Suppressor macrophage treated with lipopolysaccharide for 4 hours (primary cell): ENCODE results near the gene PEX14.

Source experiments
- DNase-seq: peaks from one replicate; pipeline ENCODE4 v3.0.0-alpha.2; 2020

PEX14 gene

DNA sequence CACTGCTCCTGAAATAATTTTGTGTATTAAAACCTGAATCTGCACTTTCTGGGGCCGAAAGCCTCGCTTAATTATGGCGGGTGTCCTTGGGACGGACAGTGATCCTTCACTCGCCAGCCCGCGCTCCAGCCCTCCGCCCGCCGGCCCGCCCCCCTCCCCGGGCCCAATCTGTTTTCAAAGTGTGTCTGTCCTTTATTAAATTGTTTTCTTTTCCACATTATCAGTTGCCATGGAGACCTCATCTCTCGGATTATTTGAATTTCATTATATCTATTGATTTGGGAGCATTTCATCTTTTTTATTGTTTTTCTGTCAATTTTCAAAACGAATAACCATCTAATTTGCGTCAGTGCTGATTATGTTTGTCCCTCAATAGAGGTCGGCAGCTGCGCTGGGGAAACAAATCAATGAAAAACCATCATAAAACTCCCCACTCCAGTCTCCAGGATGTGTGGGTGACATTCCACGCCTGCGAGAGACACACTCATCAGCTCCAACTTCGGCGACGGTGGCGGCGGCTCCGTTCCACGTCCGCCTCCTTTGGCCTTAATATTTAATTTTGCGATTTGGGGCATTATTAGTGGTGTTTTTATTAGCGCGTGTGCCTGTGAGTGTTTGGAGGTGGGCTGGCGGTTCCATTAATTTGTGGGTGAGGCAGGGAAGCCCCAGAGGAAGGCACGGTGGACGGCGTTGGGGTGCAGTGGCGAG lies 197.7 kb downstream of the PEX14 start:
- no peak for DNase-seq

DNA sequence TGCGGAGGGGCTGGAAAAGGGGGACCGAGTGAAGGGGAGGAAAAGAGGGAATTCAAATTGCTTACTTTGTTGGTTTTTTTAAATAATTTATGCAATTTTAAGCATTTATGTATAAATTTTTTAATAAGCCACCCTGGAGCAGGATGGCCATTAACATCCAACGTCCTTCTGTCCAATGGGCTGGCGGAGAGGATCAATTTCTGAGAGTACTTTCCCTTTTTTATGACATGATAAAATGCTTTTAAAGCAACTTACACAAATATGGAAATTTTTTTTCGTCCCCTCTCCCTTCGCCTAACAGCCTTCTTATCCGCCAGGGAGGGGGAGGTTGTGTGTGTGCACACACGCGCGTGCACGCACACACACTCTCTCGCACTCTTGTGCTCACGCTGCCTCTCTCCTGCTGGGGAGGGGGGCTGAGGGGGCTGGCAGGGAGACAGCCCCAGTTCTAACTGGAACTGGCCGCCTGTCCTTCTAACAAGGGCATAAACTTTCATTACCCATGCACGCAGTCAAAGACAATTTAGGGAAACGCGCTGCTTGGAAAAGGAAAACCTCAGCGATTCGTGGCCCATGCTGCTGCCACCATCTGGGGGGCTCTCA lies 198.5 kb downstream of the PEX14 start:
- no peak for DNase-seq

DNA sequence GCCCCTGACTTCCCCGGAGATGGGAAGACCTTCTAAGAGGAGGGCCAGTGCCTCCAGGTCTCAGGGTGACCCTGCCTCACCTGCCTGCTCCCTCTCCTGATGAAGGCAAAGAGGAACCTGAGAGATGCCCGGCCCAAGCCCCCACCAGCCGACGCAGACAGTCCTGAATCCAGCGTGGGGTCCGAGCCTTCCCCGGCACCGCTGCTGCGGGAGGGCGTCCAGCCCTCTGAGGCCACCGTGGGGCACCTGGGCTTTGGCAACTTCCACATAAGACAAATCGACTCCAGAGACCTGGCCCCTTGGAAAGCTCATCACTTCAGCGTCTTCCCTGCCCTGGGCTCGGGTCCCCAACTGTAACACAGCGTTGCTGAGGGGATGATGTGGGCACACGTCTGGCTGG lies 199.5 kb downstream of the PEX14 start:
- no peak for DNase-seq

DNA sequence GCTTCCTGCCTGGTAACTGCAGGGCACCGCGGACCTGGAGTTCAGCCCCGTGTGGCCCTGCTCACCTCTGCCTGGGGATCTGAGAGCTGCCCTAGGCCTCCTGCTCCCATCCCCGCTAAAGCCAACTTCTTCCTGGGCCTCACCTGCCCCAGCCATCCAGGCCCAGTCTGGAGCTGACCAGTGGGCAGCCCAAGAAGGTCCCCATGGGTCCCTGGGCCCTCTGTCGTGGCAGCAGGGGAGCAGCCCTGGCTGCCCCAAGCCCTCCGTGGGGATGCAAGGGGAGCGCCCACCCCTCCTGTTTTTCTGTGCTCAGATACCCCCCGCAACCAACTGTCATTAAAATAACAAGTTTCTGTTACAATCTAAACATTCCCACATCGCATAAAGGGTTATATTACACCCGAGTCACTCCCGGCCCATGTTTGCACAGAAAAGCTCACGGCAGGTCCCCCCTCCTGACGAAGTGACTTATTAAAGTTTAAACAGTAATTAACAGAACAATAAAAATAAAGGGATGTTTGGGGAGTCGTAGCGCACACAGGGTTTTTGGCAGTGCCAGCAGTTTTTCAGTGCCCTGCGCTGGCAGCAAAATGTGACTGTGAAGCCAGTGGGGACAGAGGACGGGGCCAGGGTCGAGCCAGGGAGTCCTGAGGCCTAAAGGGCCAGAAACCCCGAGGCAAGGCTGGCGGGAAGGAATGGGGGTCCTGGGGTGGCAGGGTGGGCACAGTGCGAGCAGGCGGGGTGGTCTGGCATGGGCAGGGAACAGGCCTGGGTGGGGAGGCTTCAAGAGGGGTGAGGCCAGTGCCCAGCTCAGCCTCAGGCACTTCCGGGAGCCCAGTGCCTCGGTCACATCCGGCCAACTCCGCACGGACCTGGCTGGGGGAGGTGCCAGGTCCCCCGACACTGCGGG lies 200.2 kb downstream of the PEX14 start:
- no peak for DNase-seq

DNA sequence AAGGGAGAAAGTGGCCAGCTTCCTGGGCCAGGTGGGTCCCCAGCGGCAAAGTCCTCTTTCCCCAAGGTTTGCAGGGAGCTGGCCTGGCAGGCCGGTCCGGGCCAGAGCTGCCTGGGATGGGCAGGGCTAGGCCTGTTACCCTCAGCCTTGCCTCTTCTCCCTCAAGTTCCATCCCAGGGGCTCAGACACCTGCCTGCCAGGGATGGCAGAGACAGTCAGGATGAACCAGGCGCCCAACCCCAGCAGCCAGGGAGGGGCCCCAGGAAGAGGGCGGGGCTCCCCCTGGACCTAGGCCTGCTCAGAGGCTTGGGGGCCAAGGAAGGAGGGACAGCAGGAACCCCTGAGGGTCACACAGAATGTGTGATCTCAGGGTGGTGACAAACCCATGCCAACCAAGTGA lies 201.1 kb downstream of the PEX14 start:
- no peak for DNase-seq

DNA sequence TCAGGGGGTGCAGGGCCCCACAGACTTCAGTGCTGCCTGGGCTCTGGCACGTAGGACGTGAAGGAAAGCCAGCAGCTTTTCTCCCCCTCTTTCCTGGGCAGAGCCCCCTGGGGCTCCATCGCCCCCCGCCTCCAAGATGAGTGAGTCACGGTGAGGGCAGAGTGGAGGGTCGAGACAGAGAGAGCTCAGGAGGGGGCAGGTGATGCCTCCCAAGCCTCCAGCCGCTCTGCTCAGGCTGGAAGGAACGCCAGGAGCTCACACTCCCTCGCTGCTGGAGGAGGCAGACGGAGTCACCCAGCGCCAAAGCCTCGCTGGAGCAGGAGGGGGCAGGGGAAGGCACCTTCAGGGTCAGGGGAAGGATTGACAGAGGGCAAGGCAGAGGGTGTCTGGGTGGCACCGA lies 202.2 kb downstream of the PEX14 start:
- no peak for DNase-seq

DNA sequence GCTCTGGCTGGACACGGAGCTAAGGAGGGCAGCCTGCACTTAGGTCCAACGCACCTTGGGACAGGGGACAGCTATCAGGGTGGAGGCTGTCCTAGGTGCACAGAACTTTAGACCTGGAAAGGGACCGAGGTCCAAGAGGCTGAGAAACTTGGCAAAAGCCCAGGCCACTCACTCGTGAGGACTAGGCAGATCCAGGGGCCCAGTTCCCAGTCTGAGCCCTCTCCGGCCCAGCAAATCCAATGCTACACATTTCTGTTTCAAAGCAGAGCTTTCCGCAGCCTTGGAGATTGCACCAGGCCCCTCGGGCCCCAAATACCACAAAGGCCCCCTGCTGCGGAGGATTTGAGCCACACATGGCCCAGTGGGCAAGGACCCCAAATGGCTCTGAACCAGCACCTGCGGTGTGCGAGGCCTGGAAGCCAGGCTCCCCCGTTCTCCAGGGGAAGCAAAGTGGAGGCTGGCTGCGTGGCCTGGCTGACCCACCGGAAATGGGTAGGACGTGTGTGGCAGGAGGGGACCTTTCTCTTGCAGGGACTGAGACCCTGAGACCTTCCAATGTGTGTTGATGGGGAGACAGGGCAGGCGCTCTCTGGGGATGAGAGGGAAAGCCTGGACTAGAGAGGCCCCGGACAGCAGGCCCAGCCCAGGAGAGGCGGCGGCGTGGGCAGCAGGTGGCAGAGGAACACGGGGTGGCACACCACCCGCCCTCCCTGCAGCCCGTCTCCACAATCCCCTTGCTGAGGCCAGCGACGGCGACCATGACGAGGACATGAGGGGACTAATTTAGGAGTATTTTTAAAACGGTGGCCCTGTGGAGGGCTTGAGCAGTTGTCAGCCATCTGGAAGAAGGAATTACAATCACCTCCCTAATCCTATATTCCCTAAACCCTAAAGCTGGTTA lies 203.0 kb downstream of the PEX14 start:
- DNase-seq: no peak

DNA sequence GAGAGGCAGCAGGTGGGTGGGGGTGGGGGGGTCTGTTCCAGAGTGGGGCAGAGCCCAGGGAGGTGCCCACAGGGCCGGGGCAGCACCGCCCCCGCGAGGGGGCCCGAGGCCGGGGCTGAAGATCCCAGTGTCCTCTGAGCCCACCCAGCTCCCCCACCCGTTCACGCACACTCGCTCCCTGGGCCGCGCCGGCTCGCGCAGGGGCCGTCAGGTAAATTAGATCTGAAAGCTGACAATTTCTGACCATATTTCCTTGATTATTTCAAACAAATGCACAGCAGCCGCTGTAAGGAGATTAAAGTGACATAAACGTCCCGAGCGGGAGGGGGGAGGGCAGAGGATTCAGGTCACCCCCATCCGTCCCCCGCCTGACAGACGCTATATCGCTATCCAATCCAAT lies 203.7 kb downstream of the PEX14 start:
- DNase-seq: no peak

DNA sequence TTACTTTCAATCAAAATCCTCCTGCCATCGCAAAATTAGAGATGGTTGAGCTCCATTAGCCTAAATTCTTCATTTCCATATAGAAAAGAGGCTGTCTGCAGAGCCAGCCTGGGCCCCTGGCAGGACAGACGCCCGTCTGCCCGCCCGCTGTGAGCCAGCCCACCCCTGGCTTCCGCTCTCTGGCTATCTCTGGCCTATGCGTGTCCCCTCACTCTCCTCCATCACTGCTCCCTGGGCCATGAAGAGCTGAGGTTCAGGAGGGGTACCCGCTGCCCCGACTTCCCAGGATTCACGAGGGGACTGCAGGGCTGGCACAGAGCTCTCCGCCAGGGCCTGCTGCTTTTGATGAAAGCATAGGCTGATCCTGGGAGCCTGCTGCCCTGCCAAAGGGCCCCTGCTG lies 204.1 kb downstream of the PEX14 start:
- no peak for DNase-seq

DNA sequence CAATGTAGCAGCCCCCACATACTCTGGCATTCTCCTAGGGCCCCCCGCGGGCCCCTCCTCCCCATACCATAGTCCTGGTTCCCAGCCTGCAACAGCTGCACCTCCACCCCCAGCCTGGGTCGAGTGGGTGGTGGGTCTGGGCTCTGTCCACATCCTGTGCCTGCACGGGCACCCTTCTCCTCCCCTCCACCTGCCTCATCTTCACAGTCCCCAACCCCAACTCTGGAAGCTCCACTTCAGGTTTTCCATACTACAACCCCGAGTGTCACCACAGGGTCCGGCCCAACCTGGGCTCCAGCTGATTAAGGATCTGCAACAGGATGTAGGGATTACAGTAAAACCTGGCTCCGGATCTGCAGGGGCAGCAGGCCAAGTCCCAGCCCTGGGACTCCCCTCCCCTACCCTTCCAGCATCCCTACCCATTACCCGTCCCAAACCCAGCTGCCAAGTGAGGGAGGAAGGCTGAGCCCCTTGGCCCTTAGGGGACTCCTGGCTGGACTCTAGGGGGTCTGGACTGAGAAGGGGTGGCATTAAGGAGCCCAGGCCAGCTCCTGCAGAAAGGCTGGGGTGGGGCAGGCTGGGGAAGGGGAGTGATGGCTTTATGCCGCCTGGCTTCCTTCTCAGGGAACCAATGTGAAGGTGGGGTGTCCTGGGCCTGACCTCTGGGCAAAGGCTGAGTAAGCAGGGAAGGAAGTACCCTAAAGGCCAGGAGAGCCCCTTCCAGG lies 204.9 kb downstream of the PEX14 start:
- no peak for DNase-seq
